ENCODE data around the gene MYLK4. TPM values are rescaled to one million over a fixed set of nuclear protein-coding genes. Genes with fewer than 3 reads are reported as not detected.

The MYLK4 gene
- total and polyA plus RNA-seq, 2 donors (not counting 1 experiment from before 2014, with no cell fraction given) = 0.33 to 0.59 TPM

- no peak overlapping the region for H3K4me3 ChIP-seq (replicated peaks in 1 of 4; ENCODE audit: control extremely low read depth in 1 of 4, insufficient read depth in 1 of 4, low read depth in 3 of 4, low read length in 4 of 4)
- no peaks in the 10 kb centered on the region for H3K4me1 ChIP-seq (ENCODE audit: control insufficient read depth, extremely low read depth, insufficient read depth, low read length)
- H4K20me1 ChIP-seq (ENCODE audit: control insufficient read depth, extremely low read depth, insufficient read depth, low read length) = no peaks in the 10 kb centered on the region
- TF ChIP-seq EZH2 (IDR thresholded peaks at IDR 0.05; ENCODE audit: low read length, missing control alignments) = no peak
- TF ChIP-seq, protein P1, sequence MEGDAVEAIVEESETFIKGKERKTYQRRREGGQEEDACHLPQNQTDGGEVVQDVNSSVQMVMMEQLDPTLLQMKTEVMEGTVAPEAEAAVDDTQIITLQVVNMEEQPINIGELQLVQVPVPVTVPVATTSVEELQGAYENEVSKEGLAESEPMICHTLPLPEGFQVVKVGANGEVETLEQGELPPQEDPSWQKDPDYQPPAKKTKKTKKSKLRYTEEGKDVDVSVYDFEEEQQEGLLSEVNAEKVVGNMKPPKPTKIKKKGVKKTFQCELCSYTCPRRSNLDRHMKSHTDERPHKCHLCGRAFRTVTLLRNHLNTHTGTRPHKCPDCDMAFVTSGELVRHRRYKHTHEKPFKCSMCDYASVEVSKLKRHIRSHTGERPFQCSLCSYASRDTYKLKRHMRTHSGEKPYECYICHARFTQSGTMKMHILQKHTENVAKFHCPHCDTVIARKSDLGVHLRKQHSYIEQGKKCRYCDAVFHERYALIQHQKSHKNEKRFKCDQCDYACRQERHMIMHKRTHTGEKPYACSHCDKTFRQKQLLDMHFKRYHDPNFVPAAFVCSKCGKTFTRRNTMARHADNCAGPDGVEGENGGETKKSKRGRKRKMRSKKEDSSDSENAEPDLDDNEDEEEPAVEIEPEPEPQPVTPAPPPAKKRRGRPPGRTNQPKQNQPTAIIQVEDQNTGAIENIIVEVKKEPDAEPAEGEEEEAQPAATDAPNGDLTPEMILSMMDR (conservative IDR thresholded peaks at IDR 0.05 in 1 of 2, IDR thresholded peaks at IDR 0.05 in 1 of 2; ENCODE audit: low read depth in 1 of 2, low read length in 2 of 2) = no peak
- no peaks in the 10 kb centered on the region for H3K27me3 ChIP-seq (ENCODE audit: control insufficient read depth, insufficient read depth, low read length)
- no peak overlapping the region for H3K27ac ChIP-seq (ENCODE audit: insufficient read depth, low read length)
- no peaks in the 10 kb centered on the region for H3K36me3 ChIP-seq (ENCODE audit: control insufficient read depth, insufficient read depth, low read length)
- no peak overlapping the region for H3K4me2 ChIP-seq (ENCODE audit: extremely low read depth, insufficient read depth, low read length)
- no peak overlapping the region for H3K9ac ChIP-seq (ENCODE audit: insufficient read depth, low read length)
- DNase-seq (ENCODE audit: low read depth in 2 of 2) = no peak
- no peak overlapping the region for H2AFZ ChIP-seq (ENCODE audit: low read length)
- H3K9me3 ChIP-seq (ENCODE audit: control insufficient read depth, insufficient read depth, low read depth, low read length) = no peaks in the 10 kb centered on the region
- no peaks in the 10 kb centered on the region for H3K79me2 ChIP-seq (ENCODE audit: control insufficient read depth, insufficient read depth, low read length)
Observed at GRCh38 chr6:2712102-2712501, 38.6 kb downstream of the MYLK4 start.

DNA sequence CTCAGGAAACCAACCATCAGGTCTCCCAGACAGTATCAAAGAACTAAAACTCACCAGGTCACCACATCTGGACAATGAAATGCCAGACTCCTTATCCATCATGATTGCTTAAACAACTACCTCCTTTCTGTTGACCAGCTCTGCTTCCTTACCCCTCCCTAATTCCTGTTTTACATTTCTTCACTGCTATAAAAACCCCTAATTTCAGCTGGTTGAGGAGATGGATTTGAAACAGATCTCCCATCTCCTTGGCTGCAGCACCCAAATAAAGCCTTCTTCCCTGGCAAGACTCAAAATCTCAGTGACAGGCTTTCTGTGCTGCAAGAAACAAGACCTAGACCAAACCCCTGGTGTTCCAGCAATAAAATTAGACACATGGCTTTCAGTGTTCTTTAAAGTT, 40.3 kb downstream of the MYLK4 start:
- no peak overlapping the region for H3K9ac ChIP-seq (ENCODE audit: insufficient read depth, low read length)
- H3K27me3 ChIP-seq (ENCODE audit: control insufficient read depth, insufficient read depth, low read length) = no peaks in the 10 kb centered on the region
- no peak overlapping the region for H2AFZ ChIP-seq (ENCODE audit: low read length)
- H3K9me3 ChIP-seq (ENCODE audit: control insufficient read depth, insufficient read depth, low read depth, low read length) = no peaks in the 10 kb centered on the region
- H3K27ac ChIP-seq (ENCODE audit: insufficient read depth, low read length) = no peak overlapping the region
- no peak overlapping the region for H3K4me2 ChIP-seq (ENCODE audit: extremely low read depth, insufficient read depth, low read length)
- H3K36me3 ChIP-seq (ENCODE audit: control insufficient read depth, insufficient read depth, low read length) = no peaks in the 10 kb centered on the region
- no peaks in the 10 kb centered on the region for H4K20me1 ChIP-seq (ENCODE audit: control insufficient read depth, extremely low read depth, insufficient read depth, low read length)
- H3K4me3 ChIP-seq (replicated peaks in 1 of 4; ENCODE audit: control extremely low read depth in 1 of 4, insufficient read depth in 1 of 4, low read depth in 3 of 4, low read length in 4 of 4) = no peak overlapping the region
- H3K4me1 ChIP-seq (ENCODE audit: control insufficient read depth, extremely low read depth, insufficient read depth, low read length) = no peaks in the 10 kb centered on the region
- H3K79me2 ChIP-seq (ENCODE audit: control insufficient read depth, insufficient read depth, low read length) = no peaks in the 10 kb centered on the region
- TF ChIP-seq, protein P1 (conservative IDR thresholded peaks at IDR 0.05 in 1 of 2, IDR thresholded peaks at IDR 0.05 in 1 of 2; ENCODE audit: low read depth in 1 of 2, low read length in 2 of 2) = no peak
- TF ChIP-seq EZH2 (IDR thresholded peaks at IDR 0.05; ENCODE audit: low read length, missing control alignments) = no peak
- no peak for DNase-seq (ENCODE audit: low read depth in 2 of 2)

DNA sequence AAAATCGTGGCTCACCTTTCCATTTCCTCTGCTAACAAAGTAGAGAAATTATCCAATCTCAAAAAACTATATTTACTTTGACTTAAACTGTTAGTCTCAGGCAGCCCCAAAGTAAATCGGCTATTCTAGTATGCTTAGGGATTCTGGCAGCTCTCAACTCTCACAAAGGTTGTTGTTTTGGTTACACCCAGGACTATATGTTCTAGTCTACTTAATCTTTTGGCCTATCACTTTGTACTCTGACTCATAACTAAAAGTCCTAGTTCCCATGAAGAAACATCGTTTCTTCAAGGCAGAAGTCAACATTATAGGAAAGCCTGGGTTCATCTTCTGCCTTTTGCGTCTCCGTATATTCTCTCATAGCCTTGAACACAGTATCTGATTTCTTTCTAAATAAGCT, 42.3 kb downstream of the MYLK4 start:
- Histone ChIP-seq H3K9me3 (ENCODE audit: control insufficient read depth, insufficient read depth, low read depth, low read length) (no peaks in the 10 kb centered on the region), H3K4me1 (ENCODE audit: control insufficient read depth, extremely low read depth, insufficient read depth, low read length) (no peaks in the 10 kb centered on the region), H3K4me3 (replicated peaks in 1 of 4; ENCODE audit: control extremely low read depth in 1 of 4, insufficient read depth in 1 of 4, low read depth in 3 of 4, low read length in 4 of 4) (no peak overlapping the region), H3K79me2 (ENCODE audit: control insufficient read depth, insufficient read depth, low read length) (no peaks in the 10 kb centered on the region), H3K9ac (ENCODE audit: insufficient read depth, low read length) (no peak overlapping the region), H2AFZ (ENCODE audit: low read length) (no peak overlapping the region), H4K20me1 (ENCODE audit: control insufficient read depth, extremely low read depth, insufficient read depth, low read length) (no peaks in the 10 kb centered on the region), H3K36me3 (ENCODE audit: control insufficient read depth, insufficient read depth, low read length) (no peaks in the 10 kb centered on the region), H3K27ac (ENCODE audit: insufficient read depth, low read length) (no peak overlapping the region), H3K4me2 (ENCODE audit: extremely low read depth, insufficient read depth, low read length) (no peak overlapping the region), H3K27me3 (ENCODE audit: control insufficient read depth, insufficient read depth, low read length) (no peaks in the 10 kb centered on the region)
- peak in 1 of 2 donors; percentile 77 for DNase-seq (ENCODE audit: low read depth in 2 of 2)
- TF ChIP-seq, protein P1 (conservative IDR thresholded peaks at IDR 0.05 in 1 of 2, IDR thresholded peaks at IDR 0.05 in 1 of 2; ENCODE audit: low read depth in 1 of 2, low read length in 2 of 2) = no peak
- no peak for TF ChIP-seq EZH2 (IDR thresholded peaks at IDR 0.05; ENCODE audit: low read length, missing control alignments)
